C4-2B (cell line): ENCODE results near the gene VPS26A.

Source experiments
- H3K27ac ChIP-seq: fragments of 450-650 bp; 2 replicates; pipeline ENCODE4 v1.5.1; 2017
- ZFX ChIP-seq: fragments of 450-650 bp; IDR thresholded peaks from 2 replicates; pipeline ENCODE4 v1.6.1; 2017
- TF ChIP-seq, protein P1 (sequence below): fragments of 450-650 bp; conservative IDR thresholded peaks from 2 replicates; pipeline ENCODE4 v1.5.1; 2017; ENCODE audit warnings: mild to moderate bottlenecking

The VPS26A gene

DNA sequence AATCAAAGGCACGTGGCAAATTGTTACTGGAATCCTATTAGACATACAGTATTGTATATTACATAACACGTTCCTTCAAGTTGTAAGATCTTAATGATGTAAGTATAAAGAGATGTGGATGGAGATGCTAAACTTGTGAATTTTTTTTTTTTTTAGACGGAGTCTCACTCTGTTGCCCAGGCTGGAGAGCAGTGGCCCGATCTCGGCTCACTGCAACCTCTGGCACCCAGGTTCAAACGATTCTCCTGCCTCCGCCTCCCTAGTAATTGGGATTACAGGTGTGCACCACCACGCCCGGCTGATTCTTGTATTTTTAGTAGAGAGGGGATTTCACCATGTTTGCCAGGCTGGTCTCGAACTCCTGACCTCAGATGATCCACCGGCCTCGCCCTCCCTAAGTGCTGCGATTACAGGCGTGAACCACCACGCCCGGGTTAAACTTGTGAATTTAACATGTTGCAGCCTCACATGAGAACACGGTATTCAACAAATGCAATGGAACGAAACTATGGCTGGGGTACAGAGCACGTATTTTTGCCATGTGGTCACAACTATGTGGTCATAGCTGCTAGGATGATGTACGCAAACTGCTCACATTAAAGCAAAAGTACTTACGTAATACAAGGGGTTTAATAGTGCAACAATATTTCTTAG, 55.2 kb downstream of the VPS26A start:
- TF ChIP-seq ZFX = no peak
- TF ChIP-seq, protein P1, sequence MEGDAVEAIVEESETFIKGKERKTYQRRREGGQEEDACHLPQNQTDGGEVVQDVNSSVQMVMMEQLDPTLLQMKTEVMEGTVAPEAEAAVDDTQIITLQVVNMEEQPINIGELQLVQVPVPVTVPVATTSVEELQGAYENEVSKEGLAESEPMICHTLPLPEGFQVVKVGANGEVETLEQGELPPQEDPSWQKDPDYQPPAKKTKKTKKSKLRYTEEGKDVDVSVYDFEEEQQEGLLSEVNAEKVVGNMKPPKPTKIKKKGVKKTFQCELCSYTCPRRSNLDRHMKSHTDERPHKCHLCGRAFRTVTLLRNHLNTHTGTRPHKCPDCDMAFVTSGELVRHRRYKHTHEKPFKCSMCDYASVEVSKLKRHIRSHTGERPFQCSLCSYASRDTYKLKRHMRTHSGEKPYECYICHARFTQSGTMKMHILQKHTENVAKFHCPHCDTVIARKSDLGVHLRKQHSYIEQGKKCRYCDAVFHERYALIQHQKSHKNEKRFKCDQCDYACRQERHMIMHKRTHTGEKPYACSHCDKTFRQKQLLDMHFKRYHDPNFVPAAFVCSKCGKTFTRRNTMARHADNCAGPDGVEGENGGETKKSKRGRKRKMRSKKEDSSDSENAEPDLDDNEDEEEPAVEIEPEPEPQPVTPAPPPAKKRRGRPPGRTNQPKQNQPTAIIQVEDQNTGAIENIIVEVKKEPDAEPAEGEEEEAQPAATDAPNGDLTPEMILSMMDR = no peak
- H3K27ac ChIP-seq = peak overlapping the region; percentile 95

DNA sequence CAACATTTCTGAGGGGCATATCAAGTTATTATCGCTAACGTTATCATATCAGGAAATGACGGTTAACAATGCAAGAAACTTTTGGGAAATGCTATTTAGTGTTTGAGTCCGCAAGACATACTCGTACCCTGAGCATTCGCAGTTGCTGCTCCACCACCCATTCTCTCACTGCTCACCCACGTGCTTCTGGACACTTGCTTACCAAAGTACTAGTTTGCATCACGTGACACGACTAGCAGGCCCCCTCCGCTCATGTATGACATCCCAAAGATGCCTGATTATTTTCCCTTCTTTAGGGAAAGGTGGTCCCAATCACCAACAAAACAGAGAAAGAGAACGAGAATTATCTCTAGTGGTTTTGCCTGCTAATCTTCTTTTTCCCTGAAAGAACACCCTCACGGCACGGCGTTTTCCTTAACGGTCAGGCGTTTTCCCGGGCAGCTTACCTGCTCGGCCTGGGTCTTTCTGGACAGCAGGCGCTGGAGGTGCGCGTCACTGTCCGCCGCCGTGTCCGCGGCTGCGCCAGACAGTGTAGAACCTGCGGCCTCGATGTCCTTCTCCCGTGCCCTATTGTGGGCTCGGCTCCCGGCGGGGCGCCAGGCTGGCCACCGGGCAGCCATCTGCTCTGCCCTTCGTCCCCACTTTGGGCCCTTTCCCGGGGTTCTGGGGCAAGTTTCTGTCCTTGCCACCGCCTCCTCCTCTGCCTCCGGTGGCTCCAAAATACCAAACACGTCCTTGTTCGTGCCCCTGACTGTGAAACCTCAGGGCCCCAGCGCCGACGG, 56.0 kb downstream of the VPS26A start, which contains the start of gene SUPV3L1:
SUPV3L1 (plus strand) TSS at position 492 of the 782 bp plus-strand sequence; CDS start at position 550, 58 bp downstream.
- H3K27ac ChIP-seq = peak within 1 kb of the TSS; percentile 95
- peak; percentile 80 for TF ChIP-seq ZFX
- TF ChIP-seq, protein P1 = no peak

DNA sequence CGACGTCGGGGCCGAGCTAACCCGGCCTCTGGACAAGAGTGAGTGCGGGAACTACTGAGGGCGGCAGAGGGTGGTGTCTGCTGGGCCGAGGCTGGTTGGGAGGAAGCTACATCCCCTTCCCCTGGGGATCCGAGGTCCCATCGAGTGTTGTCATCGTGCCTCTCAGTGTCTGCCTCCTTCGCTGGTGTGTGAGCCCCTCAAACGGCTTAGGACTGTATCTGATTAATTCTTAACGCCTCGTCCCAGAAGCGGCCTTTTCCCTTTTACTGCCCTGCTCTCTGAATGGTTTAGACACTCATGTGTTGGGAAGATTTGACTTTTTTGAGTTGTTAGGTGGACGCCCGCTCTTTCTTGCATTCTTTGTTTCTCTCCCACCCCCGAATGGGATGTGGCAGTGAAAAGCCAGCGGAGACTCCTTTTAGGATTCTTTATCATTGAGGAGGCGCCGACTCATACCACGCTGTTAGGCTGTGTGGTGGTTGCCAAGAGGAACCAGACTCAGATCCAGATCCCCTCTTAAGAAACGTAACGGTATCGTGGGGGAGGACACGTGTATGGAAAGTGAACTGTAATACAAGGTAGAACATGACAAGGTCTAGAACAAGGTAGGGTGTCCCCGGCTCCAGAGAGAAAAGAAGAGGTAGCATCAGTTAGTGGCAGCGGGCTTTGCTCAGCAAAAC, 56.7 kb downstream of the VPS26A start:
- peak overlapping the region; percentile 95 for H3K27ac ChIP-seq
- TF ChIP-seq, protein P1 = no peak
- TF ChIP-seq ZFX = no peak

DNA sequence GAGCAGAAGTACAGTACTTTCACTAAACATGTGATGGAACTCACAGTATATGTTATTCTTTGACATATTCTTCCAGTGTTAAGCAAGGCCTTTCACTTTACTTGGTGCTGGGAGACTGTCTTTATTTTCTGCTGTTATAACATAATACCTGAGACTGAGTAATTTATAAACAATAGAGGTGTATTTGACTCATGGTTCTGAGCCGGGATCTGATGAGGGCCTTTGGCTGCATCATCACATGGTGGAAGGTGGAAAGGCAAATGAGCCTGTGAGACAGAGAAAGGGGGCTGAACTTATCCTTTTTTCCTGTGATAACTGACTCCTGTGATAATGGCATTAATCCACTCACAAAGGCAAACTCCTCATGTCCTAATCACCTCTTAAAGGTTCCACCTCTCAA, 57.5 kb downstream of the VPS26A start:
- no peak overlapping the region for H3K27ac ChIP-seq
- TF ChIP-seq ZFX = no peak
- TF ChIP-seq, protein P1 = no peak

DNA sequence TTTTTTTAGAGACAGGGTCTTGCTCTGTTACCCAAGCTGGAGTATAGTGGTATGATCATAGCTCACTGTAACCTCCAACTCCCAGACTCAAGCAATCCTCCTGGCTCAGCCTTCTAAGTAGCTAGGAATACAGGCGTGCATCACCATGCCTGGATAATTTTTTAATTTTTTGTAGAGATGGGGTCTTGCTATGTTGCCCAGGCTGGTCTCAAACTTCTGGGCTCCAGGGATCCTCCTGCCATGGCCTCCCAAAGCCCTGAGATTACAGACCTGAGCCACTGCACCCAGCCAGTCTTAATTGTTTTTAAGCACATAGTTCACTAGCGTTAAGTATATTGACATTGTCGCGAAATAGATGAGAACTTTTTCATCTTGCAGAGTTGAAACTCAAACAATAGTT, 58.0 kb downstream of the VPS26A start:
- TF ChIP-seq, protein P1 = no peak
- no peak for TF ChIP-seq ZFX
- H3K27ac ChIP-seq = no peak overlapping the region

DNA sequence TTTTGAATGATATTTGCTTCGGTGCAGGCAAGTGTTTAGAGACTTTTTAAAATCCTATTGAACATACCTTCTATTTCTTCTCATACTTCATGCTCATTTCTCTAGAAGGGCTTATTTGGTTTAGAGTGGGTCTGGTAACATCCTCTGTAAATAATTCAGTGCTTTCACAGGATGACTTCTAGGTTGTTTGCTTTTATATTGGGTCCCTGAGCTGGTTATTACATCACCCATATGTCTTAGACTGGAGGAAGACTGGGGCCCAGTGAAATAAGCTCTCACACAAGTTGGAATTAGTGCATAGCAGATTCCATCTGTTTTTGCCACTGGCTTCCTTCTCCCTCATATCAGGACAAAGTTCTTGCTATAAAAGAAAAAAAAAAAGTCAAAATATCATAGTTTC, 62.5 kb downstream of the VPS26A start:
- TF ChIP-seq ZFX = no peak
- TF ChIP-seq, protein P1 = no peak

DNA sequence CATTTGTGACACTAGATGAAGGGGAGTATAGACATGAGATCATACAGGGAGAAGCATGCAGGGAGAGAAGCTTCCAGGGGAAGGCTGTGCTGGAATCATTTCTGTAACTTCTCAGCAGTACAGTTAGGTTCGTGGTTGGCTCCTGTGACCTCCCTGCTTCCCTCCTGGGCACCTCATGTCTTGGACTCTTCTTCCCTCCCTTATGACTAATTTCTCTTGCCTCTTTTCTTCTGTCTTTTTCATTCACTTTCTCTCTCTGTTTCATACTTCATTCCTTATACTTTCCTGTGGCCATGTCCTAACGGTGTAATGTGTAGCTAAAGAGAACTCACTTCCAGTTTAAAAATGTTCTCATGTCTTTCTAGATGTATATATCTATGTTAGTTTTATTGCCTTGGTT, 77.1 kb downstream of the VPS26A start:
- no peak overlapping the region for H3K27ac ChIP-seq
- TF ChIP-seq, protein P1 = no peak
- TF ChIP-seq ZFX = no peak

More for the DNA sequence above, 62.5 kb downstream of the VPS26A start:
- H3K27ac ChIP-seq = no peak overlapping the region
